GM18870 (cell line): Measurements from ENCODE around the gene CEND1.

Experiments used
- ATAC-seq: cut with Tn5 transposase; IDR thresholded peaks from one replicate; pipeline ENCODE4 v1.9.1; 2021; ENCODE audit warnings: moderate library complexity; ENCODE audit not compliant: unreplicated experiment

The CEND1 gene

DNA sequence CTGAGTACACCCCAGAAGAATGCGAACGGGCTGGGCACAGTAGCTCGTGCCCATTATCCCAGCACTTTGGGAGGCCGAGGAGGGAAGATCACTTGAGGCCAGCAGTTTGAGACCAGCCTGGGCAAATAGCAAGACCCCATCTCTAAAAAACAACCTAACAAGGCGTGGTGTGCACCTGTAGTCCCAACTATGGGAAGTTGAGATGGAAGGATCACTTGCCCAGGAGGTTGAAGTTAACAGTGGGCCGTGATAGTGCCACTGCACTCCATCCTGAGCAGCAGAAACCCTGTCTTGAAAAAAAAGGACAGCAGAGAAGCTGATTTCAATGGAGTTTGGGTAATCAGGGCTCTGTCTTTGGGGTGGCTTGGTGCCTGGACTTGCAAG, 23.2 kb upstream of the CEND1 start:
- no peak for ATAC-seq

DNA sequence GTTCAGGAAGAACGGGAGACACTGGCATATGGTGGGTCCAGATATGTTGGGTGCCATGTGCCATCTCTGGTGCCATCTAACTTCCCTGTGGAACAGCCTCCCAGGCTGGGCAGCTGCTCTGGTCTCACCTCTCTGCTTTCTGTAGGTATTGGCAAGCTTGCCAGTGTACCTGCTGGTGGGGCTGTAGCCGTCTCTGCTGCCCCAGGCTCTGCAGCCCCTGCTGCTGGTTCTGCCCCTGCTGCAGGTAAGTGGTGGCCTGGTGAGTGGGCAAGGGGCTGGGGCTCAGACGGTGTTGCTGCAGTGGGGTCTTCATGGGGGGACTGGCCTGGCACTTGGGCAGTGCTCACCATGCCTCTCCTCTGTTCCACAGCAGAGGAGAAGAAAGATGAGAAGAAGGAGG, 22.5 kb upstream of the CEND1 start:
- no peak for ATAC-seq

DNA sequence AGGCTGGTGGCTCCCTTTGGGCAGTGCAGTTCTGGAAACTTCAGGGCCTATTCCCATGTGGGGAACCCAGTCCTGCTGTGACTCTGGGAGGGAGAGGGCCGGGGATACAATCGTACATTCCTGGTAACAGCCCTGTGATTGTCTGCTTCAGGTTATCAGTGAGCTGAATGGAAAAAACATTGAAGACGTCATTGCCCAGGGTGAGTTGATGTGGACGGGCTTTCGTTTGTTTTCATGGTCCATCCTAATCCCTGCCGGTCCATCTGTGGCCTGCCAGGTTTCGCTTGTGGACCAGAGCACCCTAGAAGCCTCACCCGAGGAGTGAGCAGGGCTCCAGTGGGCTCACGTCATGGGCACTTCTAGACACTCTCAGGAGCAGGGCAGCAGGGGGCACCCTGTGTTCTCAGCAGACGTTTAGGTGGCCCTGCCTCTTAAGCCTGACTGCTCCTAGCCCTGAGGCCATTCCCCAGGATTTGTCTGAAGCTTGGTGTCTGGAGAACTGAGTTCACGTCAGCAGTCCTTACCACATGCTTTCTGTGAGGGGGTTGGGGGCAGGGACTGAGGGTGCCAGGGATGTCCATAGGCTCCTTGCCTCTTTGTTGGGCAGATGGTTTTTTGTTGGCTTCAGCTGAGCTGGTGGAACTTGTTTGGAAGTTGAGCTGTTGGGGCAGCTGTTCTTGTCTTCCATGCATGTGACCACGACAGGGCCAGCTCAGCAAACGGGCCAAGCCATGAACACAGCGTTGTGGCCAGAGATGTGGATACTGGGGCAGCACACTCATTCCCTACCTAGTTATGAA, 21.8 kb upstream of the CEND1 start:
- ATAC-seq: no peak

DNA sequence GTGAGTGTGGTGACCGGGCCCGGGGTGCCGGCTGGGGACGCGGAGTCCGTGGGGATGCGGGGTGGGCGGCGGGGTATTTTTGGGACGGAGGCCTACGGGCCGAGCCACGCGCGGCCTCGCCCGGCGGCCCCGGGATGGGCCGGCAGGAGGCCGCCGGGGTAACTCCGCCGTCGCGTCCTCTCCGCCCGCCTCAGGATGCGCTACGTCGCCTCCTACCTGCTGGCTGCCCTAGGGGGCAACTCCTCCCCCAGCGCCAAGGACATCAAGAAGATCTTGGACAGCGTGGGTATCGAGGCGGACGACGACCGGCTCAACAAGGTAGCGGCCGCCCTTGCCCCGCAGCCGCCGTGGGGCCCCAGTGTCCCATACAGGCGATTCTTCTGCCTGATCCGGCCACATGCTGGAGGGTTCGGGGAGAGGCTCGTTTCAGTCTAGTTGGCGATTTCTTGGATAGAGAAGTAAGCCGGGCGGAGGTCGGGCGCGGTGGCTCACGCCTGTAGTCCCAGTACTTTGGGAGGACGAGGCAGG, 20.2 kb upstream of the CEND1 start:
- ATAC-seq: peak; percentile 7

DNA sequence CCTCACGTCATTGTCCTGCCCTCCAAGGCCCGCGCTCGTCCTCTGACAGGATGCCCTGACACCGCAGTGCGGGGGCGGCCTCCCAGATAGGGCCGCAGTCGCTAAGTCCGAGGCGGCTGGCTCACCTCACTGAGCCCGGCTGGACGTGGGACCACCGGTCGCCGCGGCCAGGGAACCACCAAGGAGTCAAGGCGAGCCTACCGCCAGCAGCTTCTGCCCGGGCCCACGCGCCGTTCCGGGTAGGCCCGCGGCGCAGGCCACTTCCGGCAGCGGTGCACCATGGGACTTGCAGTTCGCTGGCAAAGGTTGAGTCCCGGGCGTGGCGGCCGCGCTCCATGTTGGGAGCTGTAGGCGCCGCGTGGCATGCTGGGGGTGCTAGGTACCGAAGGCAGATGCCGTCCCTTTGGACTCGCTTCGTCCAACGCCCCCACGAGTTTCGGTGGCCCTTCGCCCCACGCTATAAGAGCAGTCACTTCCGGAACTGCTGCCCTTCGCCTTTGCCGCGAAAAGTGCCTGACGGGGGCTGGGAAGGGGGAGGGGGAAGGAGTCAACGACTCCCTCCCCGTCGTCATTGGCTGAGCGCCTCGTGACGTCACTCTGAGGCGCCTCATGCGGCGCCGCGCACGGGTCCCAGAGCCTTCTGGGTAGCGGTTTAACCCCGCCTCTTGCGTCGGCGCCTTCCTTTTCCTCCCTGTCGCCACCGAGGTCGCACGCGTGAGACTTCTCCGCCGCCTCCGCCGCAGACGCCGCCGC, 19.6 kb upstream of the CEND1 start, which contains the start of gene RPLP2:
Gene RPLP2 (plus strand): TSS at position 681 of the 753 bp plus-strand sequence. CDS start 268 bp downstream, outside the sequence.
- ATAC-seq: peak; percentile 57

DNA sequence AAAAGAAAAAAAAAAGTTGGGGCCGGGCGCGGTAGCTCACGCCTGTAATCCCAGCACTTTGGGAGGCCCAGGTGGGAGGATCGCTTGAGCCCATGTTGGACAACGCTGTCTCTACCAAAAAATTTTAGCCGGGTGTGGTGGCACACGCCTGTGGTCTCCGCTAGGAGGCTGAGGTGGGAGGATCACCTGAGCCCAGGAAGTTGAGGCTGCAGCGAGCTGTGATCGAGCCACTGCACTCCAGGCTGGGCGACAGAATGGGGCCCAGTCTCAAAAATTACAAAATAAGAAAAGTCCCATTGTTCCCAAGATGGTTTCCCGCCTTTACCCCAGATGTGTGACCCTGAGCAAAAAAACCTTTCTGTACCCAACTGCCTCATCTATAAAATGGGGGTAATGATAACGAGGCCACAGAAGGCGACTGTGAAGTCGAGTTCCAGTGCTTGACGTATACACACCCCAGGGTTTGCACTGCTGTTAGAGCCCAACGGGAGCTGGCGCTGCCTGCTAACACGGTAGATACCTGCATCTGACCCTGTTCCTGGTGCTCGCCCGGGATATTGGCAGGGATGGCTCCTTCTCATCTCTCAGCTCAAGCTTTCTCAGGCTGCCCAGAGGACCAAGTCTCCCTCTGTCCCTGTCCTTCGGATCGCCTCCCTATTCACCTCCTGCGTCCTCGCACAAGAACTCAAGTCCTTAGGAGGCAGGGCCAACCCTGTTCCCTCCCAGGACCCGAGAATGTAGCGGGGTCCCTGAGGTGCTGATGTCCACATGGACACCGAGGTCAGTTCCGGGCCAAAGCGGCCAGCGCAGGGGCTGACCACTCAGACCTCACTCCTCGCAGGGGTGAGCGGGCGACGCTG, 18.8 kb upstream of the CEND1 start:
- ATAC-seq: no peak

DNA sequence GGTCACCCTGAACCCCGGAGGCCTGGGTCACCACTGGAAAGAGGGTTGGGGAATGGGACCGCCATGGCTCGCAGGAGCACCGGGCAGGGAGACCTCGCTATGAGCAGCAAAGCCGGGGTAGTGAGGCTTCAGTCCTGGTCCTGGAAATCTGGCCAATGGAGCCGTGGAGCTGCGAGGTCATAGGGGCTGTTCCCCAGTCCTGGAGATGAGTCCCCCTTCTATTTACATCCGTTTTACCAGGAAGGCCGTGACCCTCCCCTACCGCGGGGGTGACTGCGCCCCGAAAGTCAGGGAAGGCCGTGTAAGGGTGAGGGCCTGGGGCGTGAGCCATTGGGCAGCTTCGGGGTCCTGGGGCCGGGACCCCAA, 14.7 kb upstream of the CEND1 start:
- ATAC-seq: no peak

DNA sequence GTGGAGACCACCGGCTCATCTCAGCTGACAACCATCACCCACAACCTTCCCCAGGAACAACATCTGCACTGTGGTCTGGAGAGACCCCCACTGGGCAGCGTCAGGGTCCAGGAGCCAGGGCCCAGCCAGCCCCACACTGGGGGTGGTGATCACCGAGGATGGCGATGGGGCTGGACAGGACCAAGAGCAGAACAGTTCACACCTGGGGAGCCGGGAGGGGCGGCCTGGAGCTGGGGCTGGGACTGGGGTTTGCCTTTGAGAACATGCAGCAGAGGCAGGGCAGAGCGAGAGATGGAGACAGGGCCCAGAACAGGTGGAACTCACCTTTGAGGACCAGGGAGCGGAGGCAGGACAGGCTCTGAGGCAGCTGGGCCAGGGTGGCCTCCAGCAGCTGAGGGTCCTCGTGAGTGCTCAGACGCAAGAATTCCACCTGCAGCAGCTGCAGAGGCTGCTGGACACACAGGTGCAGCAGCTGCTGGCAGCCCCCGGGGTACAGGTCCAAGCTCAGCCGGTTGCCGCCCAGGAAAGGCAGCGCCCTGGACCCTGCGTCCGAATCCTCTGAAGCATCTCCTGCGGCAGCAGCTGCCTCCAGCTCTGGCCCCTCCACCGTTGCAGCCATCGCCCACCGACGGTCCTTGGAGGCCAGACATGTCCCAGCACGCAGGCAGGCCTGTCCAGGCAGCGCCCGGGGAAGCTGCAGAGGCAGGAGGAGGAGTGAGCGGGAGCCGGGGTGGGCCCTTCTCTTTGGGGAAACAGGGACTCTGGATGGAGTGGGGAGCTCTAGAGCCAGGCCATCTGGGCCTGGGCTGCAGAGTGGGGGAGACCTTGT, 14.1 kb upstream of the CEND1 start:
- ATAC-seq: no peak

DNA sequence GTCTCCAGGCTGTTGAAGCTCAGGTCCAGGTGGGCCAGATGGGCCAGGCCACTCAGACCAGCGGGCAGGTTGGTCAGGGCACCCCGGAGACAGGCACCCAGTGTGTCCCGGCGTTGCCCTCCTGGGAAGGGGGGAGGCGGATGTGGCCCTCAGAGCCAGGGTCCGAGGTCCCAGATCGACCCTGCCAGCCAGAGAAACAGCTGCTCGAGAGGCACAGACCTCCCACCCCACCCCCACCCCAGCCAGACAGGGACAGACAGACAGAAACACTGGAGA, 13.5 kb upstream of the CEND1 start:
- ATAC-seq: no peak

DNA sequence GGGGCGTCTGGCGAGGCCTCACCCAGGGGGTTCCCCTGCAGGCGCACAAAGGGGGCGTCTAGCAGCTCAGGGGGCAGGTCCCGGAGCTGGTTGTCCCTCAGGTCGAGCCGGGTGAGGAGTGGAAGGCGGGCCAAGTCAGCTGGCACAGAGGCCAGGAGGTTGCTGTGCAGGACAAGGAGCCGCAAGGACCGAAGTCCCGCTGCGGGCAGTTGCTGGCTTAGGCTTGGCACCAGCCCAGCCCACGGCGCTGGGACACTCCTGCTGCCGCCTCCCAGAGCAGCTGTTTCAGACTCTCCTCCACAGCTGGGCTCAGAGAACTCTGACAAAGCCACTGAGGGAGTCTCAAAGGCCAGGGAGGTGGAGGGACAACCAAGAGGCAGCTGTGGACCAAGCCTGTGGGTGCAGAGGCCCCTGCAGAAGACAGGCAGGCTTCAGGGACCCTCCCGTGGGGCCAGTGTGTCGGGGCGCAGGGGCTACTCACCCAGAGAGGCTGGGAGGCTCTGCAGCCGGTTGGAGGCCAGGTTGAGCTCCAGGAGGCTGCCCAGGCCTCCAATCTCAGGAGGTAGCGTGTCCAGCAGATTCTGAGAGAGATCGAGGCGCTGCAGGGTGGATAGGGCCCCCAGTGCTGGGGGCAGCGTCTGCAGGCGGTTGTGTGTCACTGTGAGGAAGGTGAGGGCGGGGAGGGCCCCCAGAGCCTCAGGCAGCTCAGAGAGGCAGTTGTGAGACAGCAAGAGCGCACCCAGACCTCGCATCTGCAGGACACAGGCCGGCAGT, 13.0 kb upstream of the CEND1 start:
- no peak for ATAC-seq

DNA sequence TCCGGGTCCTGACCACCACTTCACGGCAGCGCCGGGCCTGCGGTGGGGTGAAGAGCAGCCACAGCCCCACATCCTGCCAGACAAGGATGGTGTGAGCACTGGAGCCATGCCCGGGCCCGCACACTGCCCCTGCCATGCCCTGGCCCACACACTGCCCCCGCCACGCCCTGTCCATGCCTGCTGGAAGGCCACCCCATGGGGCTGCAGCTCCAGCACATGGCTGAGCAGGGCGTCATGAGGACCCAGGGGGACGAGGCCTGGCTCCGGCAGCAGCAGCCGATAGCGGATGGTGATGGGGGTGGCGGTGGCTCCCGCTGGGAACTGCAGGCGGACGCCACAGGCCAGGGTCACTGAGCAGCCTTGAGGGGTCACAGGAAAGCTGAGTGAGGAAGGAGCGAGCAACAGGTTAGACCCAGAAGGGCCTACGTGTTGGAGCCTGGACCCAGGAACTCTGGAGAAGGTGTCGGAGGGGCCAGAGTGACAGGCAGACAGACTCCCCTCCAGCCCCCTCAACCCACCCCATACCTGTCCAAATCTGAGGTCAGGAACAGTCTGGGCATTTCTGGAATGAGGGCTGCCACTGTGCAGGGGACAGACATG, 12.2 kb upstream of the CEND1 start:
- no peak for ATAC-seq

DNA sequence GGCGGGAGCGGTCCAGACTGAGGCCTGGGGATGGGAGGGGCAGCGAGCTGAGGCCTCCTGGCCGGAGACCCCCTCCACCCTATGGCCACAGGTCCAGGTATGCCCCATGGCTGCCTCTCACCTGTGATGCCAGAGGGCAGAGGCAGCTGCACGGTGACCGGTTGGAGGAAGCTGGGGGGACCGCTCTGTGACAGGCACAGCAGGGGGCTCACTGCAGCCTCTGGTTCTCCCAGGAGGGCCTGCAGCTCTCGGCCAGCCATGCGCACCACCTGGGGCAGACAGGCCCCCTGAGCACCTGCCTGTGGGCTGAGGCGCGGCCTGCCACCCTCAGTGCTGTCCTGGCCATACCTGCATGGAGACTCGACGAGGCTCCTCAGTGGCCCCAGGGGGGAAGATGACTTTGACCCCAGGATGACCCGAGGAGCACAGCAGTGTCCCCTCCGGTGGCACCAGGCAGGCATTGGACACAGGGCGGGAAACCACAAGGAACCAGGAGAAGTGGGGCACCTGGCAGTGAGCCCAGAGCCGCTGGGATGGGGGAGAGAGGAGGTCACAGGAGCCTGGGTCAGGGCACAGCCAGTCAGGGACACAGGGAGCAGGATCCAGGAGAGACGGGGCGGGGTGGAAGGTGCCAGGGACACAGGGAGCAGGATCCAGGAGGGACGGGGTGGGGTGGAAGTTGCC, 11.3 kb upstream of the CEND1 start:
- no peak for ATAC-seq

DNA sequence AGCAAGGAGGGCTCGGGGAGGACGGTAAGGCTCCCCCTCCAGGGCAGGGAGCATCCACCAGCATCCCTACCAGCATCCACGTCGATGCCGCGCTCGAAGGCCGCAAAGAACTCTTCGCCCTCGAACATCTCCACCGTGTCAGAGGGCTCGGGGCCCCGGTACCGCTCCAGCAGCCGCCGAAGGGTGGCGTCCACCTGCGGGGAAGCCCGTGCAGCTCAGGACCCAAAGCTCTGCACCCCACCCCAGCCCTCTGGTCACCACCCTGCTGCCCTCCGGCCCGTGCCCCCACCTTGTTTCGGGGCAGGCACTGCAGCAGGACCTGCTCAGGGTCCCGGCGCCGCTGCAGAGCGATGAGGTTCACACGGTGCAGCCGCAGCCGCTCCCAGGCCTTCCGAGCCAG, 10.6 kb upstream of the CEND1 start:
- no peak for ATAC-seq

DNA sequence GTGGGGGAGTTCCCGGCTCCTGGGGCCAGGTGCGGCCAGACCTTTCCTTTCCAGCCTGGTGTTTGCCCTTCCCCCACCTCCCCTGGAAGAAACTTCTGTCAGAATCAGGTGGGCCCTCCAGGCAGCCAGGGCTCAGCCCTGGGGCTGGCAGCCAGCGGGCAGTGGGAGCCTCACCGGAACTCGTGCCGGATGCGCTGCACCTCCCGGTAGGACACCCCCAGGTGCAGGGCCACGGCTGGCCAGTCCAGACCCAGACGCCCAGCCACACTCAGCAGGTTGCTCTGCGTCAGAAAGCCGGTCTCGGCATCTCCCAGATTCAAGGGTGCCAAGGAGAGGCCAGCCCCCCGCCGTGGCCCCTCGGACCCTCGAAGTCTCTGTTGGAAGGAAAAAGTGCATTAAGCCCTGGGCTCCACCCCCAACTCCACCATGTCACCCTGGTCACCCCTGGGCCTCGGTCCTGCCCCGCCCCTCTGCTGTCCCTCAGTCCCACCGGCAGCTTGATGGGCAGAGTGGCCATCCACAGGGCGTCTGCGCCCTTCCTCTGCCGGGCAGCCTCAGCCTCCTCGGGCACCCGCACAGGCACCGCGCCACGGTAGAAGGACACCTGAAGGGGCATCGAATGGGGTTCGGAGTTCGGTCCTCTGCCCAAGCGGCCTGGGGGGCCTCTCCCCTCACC, 9.9 kb upstream of the CEND1 start:
- ATAC-seq: no peak

DNA sequence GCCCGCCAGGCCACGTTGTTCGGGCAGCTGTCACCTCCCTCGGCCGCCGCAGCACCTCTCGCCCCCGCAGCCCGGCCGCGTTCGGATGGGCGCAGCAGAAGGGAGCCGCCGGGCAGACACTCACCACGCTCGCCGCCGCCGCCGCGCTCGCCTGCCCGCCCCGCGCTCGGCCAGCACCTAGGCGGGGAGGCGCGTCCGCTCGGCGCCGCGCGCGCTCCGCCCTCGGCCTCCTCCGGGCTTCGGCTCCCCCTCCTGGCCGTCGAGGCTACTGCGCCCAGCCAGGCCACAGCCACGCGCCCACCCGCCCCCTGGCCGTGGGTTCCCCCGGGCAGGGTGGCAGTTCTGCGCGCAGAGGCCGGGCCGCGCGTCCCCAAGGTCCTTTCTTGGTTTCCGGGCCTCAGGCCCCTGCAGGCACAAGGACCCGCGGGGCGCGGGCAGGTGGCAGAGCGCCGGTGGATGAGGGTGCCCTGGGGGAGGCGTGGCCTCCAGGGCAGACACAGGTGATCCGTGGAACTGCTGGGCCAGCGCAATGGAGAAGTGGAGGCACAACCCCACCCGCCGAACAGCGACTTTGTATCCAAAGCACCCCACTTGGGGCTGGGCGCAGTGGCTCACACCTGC, 8.3 kb upstream of the CEND1 start, which contains the start of gene SLC25A22:
Gene SLC25A22 (minus strand): TSS at position 189 of the 621 bp plus-strand sequence. CDS start 3,275 bp downstream, outside the sequence.
- no peak for ATAC-seq

DNA sequence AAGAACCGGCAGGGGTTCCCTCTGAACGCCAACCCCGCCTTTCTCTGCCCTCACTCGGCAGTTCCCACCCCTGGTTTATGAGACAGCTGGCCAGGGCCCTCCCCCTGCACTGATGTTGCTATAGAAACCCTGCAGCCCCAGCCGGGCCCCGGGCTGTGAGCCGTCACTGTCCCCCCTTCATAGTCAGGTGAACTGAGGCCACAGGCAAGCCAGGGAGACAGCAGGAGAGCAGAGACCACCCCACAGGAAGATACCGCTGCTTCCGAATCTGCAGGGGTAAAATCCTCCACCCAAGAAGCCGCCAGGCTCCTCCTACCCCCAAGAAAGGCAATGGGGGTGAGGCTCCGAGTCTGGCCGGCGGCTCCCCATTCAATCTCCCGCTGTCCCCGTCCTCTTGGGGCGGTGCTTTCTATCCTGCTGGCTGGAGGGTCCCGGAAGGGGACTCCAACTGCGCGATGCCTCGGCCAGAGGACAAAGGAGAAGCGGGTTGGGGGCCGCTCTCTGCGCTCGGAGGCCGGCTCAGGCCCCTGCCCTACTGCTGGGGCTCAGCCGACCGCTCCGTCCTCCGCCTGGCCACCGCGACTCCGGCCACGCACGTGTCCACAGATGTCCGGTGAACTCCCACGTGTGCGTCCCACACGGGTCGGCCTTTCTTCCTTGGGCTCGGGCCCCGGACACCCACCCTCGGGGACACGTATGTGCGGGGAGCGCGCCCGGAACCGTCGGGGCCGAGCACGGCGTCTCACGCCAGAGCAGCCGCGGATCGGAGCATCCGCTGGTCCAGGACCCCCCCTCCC, 7.6 kb upstream of the CEND1 start:
- peak; percentile 44 for ATAC-seq
